ENCODE data around the gene PLOD2. TPM values are rescaled to one million over a fixed set of nuclear protein-coding genes. Genes with fewer than 3 reads are reported as not detected.

PLOD2 gene
- total RNA-seq, 2 experiments from 2014 or later, result 0.38 to 0.65 TPM

GRCh38 chr3:146106986-146107385, 54.0 kb downstream of the PLOD2 start:
- Mint-ChIP-seq H3K36me3 (no peaks in the 10 kb centered on the region), H3K27ac (no peak overlapping the region), H3K4me1 (ENCODE audit: low read depth) (no peaks in the 10 kb centered on the region), H3K9me3 (no peaks in the 10 kb centered on the region), H3K4me3 (no peak overlapping the region), H3K27me3 (no peaks in the 10 kb centered on the region)
- CTCF ChIA-PET, result interaction anchor here (0.7 kb wide), 1 partner anchor 93 kb away, joined by 3 read pairs; no protein-coding TSS in a partner anchor
- intact Hi-C loops (cut with micrococcal nuclease), result no loop called here
- POLR2A ChIA-PET, result no interaction called here
- DNase-seq, result no peak

- H3K4me3 Mint-ChIP-seq, result no peak overlapping the region
- DNase-seq, result no peak
Measured at GRCh38 chr3:146104068-146104467, 56.9 kb downstream of the PLOD2 start.

GRCh38 chr3:146102885-146103284, 58.1 kb downstream of the PLOD2 start:
- Mint-ChIP-seq H3K27ac (no peak overlapping the region), H3K4me1 (ENCODE audit: low read depth) (no peaks in the 10 kb centered on the region), H3K27me3 (no peaks in the 10 kb centered on the region), H3K4me3 (no peak overlapping the region), H3K9me3 (no peaks in the 10 kb centered on the region), H3K36me3 (no peaks in the 10 kb centered on the region)
- CTCF ChIA-PET, result no interaction called here
- intact Hi-C loops (cut with micrococcal nuclease), result no loop called here
- POLR2A ChIA-PET, result no interaction called here
- no peak for DNase-seq

More at GRCh38 chr3:146104068-146104467, 56.9 kb downstream of the PLOD2 start:
- POLR2A ChIA-PET, result no interaction called here
- CTCF ChIA-PET, result no interaction called here
- H3K36me3 Mint-ChIP-seq, result no peaks in the 10 kb centered on the region
- no peaks in the 10 kb centered on the region for H3K9me3 Mint-ChIP-seq
- no peaks in the 10 kb centered on the region for H3K27me3 Mint-ChIP-seq
- intact Hi-C loops (cut with micrococcal nuclease), result no loop called here
- no peak overlapping the region for H3K27ac Mint-ChIP-seq
- H3K4me1 Mint-ChIP-seq (ENCODE audit: low read depth), result no peaks in the 10 kb centered on the region

DNA sequence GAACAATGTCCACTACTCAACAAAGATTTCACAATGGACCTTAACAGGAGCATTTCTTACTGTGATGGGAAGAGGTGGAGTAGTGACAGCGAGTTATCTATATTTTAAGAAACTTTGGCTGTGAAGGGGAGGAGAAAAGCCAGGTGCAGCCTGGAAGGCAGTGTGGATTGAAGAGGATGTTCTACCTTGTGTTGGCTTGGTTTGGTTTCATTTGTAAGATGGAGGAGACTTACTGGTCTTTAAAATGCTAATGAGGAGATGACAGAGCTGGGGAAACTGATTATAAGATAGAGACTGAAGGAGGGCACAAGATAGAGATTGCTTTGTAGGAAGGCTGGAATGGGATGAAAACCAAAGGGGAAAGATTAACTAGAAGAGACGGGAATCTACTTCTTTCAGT, 59.4 kb downstream of the PLOD2 start:
- intact Hi-C loops (cut with micrococcal nuclease), result no loop called here
- no peak overlapping the region for H3K27ac Mint-ChIP-seq
- POLR2A ChIA-PET, result no interaction called here
- no peak overlapping the region for H3K4me3 Mint-ChIP-seq
- H3K9me3 Mint-ChIP-seq, result no peaks in the 10 kb centered on the region
- no peaks in the 10 kb centered on the region for H3K27me3 Mint-ChIP-seq
- no peaks in the 10 kb centered on the region for H3K36me3 Mint-ChIP-seq
- DNase-seq, result no peak
- no peaks in the 10 kb centered on the region for H3K4me1 Mint-ChIP-seq (ENCODE audit: low read depth)
- CTCF ChIA-PET, result no interaction called here

GRCh38 chr3:146100825-146101444, 60.0 kb downstream of the PLOD2 start:
- H3K27ac Mint-ChIP-seq, result no peak overlapping the region
- CTCF ChIA-PET, result no interaction called here

GRCh38 chr3:146100180-146100579, 60.8 kb downstream of the PLOD2 start:
- intact Hi-C loops (cut with micrococcal nuclease), result no loop called here
- Mint-ChIP-seq H3K4me1 (ENCODE audit: low read depth) (no peaks in the 10 kb centered on the region), H3K27me3 (no peaks in the 10 kb centered on the region), H3K27ac (no peak overlapping the region), H3K9me3 (no peaks in the 10 kb centered on the region), H3K4me3 (no peak overlapping the region), H3K36me3 (no peaks in the 10 kb centered on the region)
- ChIA-PET CTCF (no interaction called here), POLR2A (no interaction called here)
- no peak for DNase-seq

More at GRCh38 chr3:146100825-146101444, 60.0 kb downstream of the PLOD2 start:
- intact Hi-C loops (cut with micrococcal nuclease), result no loop called here
- no peaks in the 10 kb centered on the region for H3K36me3 Mint-ChIP-seq
- POLR2A ChIA-PET, result no interaction called here
- DNase-seq, result no peak
- no peaks in the 10 kb centered on the region for H3K27me3 Mint-ChIP-seq
- H3K4me3 Mint-ChIP-seq, result no peak overlapping the region
- no peaks in the 10 kb centered on the region for H3K9me3 Mint-ChIP-seq
- no peaks in the 10 kb centered on the region for H3K4me1 Mint-ChIP-seq (ENCODE audit: low read depth)

GRCh38 chr3:146099316-146099715, 61.7 kb downstream of the PLOD2 start:
- H3K9me3 Mint-ChIP-seq, result no peaks in the 10 kb centered on the region
- no peak overlapping the region for H3K27ac Mint-ChIP-seq
- H3K36me3 Mint-ChIP-seq, result no peaks in the 10 kb centered on the region
- DNase-seq, result no peak
- POLR2A ChIA-PET, result no interaction called here
- intact Hi-C loops (cut with micrococcal nuclease), result no loop called here
- no peaks in the 10 kb centered on the region for H3K4me1 Mint-ChIP-seq (ENCODE audit: low read depth)
- no peaks in the 10 kb centered on the region for H3K27me3 Mint-ChIP-seq
- CTCF ChIA-PET, result no interaction called here
- no peak overlapping the region for H3K4me3 Mint-ChIP-seq

GRCh38 chr3:146093896-146094295, 67.1 kb downstream of the PLOD2 start:
- Mint-ChIP-seq H3K27me3 (no peaks in the 10 kb centered on the region), H3K27ac (no peak overlapping the region), H3K4me3 (no peak overlapping the region), H3K9me3 (no peaks in the 10 kb centered on the region), H3K4me1 (ENCODE audit: low read depth) (no peaks in the 10 kb centered on the region), H3K36me3 (no peaks in the 10 kb centered on the region)
- DNase-seq, result no peak
- ChIA-PET CTCF (no interaction called here), POLR2A (no interaction called here)
- intact Hi-C loops (cut with micrococcal nuclease), result no loop called here

- intact Hi-C loops (cut with micrococcal nuclease), result no loop called here
- Mint-ChIP-seq H3K9me3 (no peaks in the 10 kb centered on the region), H3K36me3 (no peaks in the 10 kb centered on the region), H3K4me3 (no peak overlapping the region), H3K27ac (no peak overlapping the region), H3K27me3 (no peaks in the 10 kb centered on the region), H3K4me1 (ENCODE audit: low read depth) (no peaks in the 10 kb centered on the region)
- DNase-seq, result no peak
- ChIA-PET POLR2A (no interaction called here), CTCF (interaction anchor here (1.1 to 1.4 kb wide), 2 partner anchors 27 to 97 kb away, joined by 3 read pairs; no protein-coding TSS in a partner anchor)
Measured at GRCh38 chr3:146092230-146092629, 68.8 kb downstream of the PLOD2 start.

GRCh38 chr3:146091397-146091796, 69.6 kb downstream of the PLOD2 start:
- Mint-ChIP-seq H3K27ac (no peak overlapping the region), H3K36me3 (no peaks in the 10 kb centered on the region), H3K27me3 (no peaks in the 10 kb centered on the region), H3K9me3 (no peaks in the 10 kb centered on the region), H3K4me3 (no peak overlapping the region), H3K4me1 (ENCODE audit: low read depth) (no peaks in the 10 kb centered on the region)
- ChIA-PET POLR2A (no interaction called here), CTCF (interaction anchor here (1.4 kb wide), 1 partner anchor 26 kb away, joined by 3 read pairs; no protein-coding TSS in a partner anchor)
- intact Hi-C loops (cut with micrococcal nuclease), result no loop called here
- no peak for DNase-seq

DNA sequence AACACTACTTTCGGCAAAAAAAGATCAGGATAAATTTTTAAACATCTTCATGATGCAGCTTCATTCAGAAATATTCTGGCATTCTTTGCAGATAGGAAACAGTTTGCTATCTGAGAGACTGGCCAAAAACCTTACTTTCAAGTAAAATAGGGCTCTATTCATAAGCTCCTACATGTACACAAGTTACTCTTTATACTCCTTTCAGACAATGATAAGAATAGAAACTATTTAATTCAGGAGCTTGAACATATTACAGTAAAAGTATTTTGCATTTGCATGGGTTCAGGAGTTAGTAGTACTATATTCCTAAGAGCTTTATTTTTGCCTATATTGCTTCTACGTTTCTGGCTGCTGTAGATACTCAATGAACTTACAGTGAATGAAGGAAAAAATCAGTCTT, 70.5 kb downstream of the PLOD2 start:
- POLR2A ChIA-PET, result no interaction called here
- no peak for DNase-seq
- CTCF ChIA-PET, result interaction anchor here (0.7 kb wide), 1 partner anchor 8 kb away, joined by 3 read pairs; no protein-coding TSS in a partner anchor
- no peaks in the 10 kb centered on the region for H3K36me3 Mint-ChIP-seq
- H3K27me3 Mint-ChIP-seq, result no peaks in the 10 kb centered on the region
- H3K27ac Mint-ChIP-seq, result no peak overlapping the region
- intact Hi-C loops (cut with micrococcal nuclease), result no loop called here
- H3K4me3 Mint-ChIP-seq, result no peak overlapping the region
- H3K4me1 Mint-ChIP-seq (ENCODE audit: low read depth), result no peaks in the 10 kb centered on the region
- H3K9me3 Mint-ChIP-seq, result no peaks in the 10 kb centered on the region

DNA sequence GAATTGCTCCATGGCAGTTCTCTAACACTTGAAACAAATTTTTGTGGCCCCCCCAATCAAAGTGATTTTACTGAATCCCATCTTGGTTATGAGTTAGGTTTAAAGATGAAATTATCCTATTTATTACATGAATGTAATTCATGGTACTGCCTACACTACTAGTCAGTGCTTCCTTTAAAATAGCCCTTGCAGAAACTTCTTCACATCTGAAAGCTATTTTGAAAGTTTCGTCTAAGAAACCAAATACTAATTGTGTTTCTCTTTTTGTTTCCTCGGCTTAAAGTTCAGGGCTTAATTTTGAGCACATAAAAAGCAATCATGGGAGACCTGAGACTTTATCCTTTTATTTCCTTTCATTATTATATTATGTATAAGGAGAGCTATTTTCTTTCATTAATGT, 72.1 kb downstream of the PLOD2 start:
- no peak overlapping the region for H3K27ac Mint-ChIP-seq
- ChIA-PET CTCF (no interaction called here), POLR2A (no interaction called here)
- no peaks in the 10 kb centered on the region for H3K27me3 Mint-ChIP-seq
- H3K36me3 Mint-ChIP-seq, result no peaks in the 10 kb centered on the region
- H3K9me3 Mint-ChIP-seq, result no peaks in the 10 kb centered on the region
- no peak overlapping the region for H3K4me3 Mint-ChIP-seq
- no peak for DNase-seq
- no peaks in the 10 kb centered on the region for H3K4me1 Mint-ChIP-seq (ENCODE audit: low read depth)
- intact Hi-C loops (cut with micrococcal nuclease), result no loop called here

DNA sequence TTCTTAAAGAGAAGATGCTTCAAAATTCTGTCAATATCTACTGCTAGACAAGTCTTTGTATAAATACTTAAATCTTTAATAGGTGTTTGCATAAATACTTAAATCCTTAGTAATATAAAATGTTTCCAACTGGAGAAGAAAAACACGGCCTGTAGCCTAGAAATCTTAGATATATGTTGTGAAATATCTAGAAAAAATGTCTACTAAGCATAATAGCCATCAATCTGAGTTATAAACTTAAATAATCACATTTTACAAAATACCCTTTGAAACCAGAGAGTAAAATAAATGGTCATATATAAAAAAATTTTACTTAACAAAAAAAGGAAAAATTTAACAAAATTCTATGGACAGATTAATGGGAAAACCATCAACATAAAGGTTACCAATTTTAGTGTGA, 73.9 kb downstream of the PLOD2 start:
- H3K27ac Mint-ChIP-seq, result no peak overlapping the region
- H3K9me3 Mint-ChIP-seq, result no peaks in the 10 kb centered on the region
- no peaks in the 10 kb centered on the region for H3K27me3 Mint-ChIP-seq
- intact Hi-C loops (cut with micrococcal nuclease), result no loop called here
- ChIA-PET POLR2A (no interaction called here), CTCF (interaction anchor here (0.6 kb wide), 1 partner anchor 503 kb away, joined by 3 read pairs; no protein-coding TSS in a partner anchor)
- H3K36me3 Mint-ChIP-seq, result no peaks in the 10 kb centered on the region
- no peak overlapping the region for H3K4me3 Mint-ChIP-seq
- no peak for DNase-seq
- H3K4me1 Mint-ChIP-seq (ENCODE audit: low read depth), result no peaks in the 10 kb centered on the region
